Sigmoid colon (tissue), 4 donors: Measurements from ENCODE around the gene NPIPA1.
"Not testable (repeated sequence)": the region's sequence is repeated elsewhere in the genome, so short reads cannot be mapped to it uniquely, and the experiment has no call there.

Experiments used
- POLR2A ChIP-seq, 2 donors: fragments of 450-650 bp; IDR thresholded peaks; one replicate each; pipeline ENCODE4 v1.6.1; 2016; ENCODE audit warnings: antibody characterized with exemption in 2 of 2, mild to moderate bottlenecking in 2 of 2, moderate library complexity in 2 of 2
- POLR2AphosphoS5 ChIP-seq, 4 donors: sonication (generic); formaldehyde crosslinking; IDR thresholded peaks; one replicate each; pipeline ENCODE4 v1.6.1; 2017; ENCODE audit warnings: antibody characterized with exemption in 4 of 4
- TF ChIP-seq, protein P1 (sequence below), 4 experiments: fragments of 450-650 bp in 3 of 4; fragments of 200-600 bp in 1 of 4; IDR thresholded peaks; one replicate each; pipeline ENCODE4 v1.5.1; 2016 to 2019; ENCODE audit warnings: antibody characterized with exemption in 4 of 4, mild to moderate bottlenecking in 3 of 4, moderate library complexity in 2 of 4

- not testable (repeated sequence) for TF ChIP-seq POLR2A, POLR2AphosphoS5 (IDR thresholded peaks at IDR 0.05)
- TF ChIP-seq, protein P1, sequence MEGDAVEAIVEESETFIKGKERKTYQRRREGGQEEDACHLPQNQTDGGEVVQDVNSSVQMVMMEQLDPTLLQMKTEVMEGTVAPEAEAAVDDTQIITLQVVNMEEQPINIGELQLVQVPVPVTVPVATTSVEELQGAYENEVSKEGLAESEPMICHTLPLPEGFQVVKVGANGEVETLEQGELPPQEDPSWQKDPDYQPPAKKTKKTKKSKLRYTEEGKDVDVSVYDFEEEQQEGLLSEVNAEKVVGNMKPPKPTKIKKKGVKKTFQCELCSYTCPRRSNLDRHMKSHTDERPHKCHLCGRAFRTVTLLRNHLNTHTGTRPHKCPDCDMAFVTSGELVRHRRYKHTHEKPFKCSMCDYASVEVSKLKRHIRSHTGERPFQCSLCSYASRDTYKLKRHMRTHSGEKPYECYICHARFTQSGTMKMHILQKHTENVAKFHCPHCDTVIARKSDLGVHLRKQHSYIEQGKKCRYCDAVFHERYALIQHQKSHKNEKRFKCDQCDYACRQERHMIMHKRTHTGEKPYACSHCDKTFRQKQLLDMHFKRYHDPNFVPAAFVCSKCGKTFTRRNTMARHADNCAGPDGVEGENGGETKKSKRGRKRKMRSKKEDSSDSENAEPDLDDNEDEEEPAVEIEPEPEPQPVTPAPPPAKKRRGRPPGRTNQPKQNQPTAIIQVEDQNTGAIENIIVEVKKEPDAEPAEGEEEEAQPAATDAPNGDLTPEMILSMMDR (IDR thresholded peaks at IDR 0.05) = not testable (repeated sequence)
Measured at GRCh38 chr16:14903191-14903957, 33.9 kb upstream of the NPIPA1 start.
